IMR-90 (cell line): ENCODE measurements around the gene SLC12A1. TPM values are rescaled to one million over a fixed set of nuclear protein-coding genes. Genes with fewer than 3 reads are reported as not detected.

ENCODE experiments used
- ATAC-seq: fragments of 200-7000 bp; cut with Tn5 transposase; 2 replicates; pipeline ENCODE4 v1.9.1; 2020; ENCODE audit warnings: low read depth, mild to moderate bottlenecking, moderate library complexity
- BruUV-seq: library from RNA; stranded (reverse); fragments of 400-500 nt; replicated peaks from 2 replicates; lab custom pipeline; 2021; lab: Mats Ljungman, UMichigan
- CTCF ChIA-PET: fragments of 300-600 bp; formaldehyde crosslinking; extraction: SDS; loops from one replicate; lab custom pipeline; 2021; ENCODE audit warnings: antibody characterized with exemption; lab: Yijun Ruan, JAX
- POLR2A ChIA-PET: fragments of 300-600 bp; sonication (Branson Sonifier 250); formaldehyde crosslinking; loops from one replicate; lab custom pipeline; 2022; ENCODE audit warnings: antibody characterized with exemption; ENCODE audit not compliant: unreplicated experiment; lab: Charles Lee
- DNase-seq: peaks from one replicate; pipeline ENCODE4 v3.0.0; 2013
- H2AFZ ChIP-seq: replicated peaks from 2 replicates; pipeline ENCODE3; 2013; ENCODE audit warnings: low read length, mild to moderate bottlenecking; ENCODE audit not compliant: poor library complexity
- H2AK5ac ChIP-seq: 2 replicates; pipeline ENCODE4 v1.6.1; 2013; ENCODE audit warnings: low read depth, low read length, inconsistent platforms
- H2AK9ac ChIP-seq: replicated peaks from 2 replicates; pipeline ENCODE3; 2013; ENCODE audit warnings: mild to moderate bottlenecking, low read depth, low read length, moderate library complexity; ENCODE audit not compliant: poor library complexity
- H2BK120ac ChIP-seq: 2 replicates; pipeline ENCODE4 v1.6.1; 2013; ENCODE audit warnings: low read depth, low read length, inconsistent platforms
- H2BK15ac ChIP-seq: 3 replicates; pipeline ENCODE4 v1.6.1; 2013; ENCODE audit warnings: low read depth, low read length, inconsistent platforms
- H2BK20ac ChIP-seq: 2 replicates; pipeline ENCODE4 v1.6.1; 2013; ENCODE audit warnings: low read depth, mild to moderate bottlenecking, inconsistent platforms, low read length, moderate library complexity
- H2BK5ac ChIP-seq: 2 replicates; pipeline ENCODE4 v1.6.1; 2013; ENCODE audit warnings: mild to moderate bottlenecking, low read depth, low read length, inconsistent platforms; ENCODE audit not compliant: poor library complexity, severe bottlenecking
- H3K14ac ChIP-seq: replicated peaks from 2 replicates; pipeline ENCODE4 v1.6.1; 2013; ENCODE audit warnings: low read depth, low read length, inconsistent platforms
- H3K18ac ChIP-seq: 2 replicates; pipeline ENCODE4 v1.6.1; 2013; ENCODE audit warnings: low read depth, low read length, control low read depth
- H3K23ac ChIP-seq: 2 replicates; pipeline ENCODE4 v1.6.1; 2013; ENCODE audit warnings: low read depth, low read length, inconsistent platforms
- H3K27ac ChIP-seq: 2 replicates; pipeline ENCODE4 v1.5.1; 2013; ENCODE audit warnings: mild to moderate bottlenecking, control low read depth, low read length; ENCODE audit not compliant: insufficient read depth
- H3K27me3 ChIP-seq: 2 replicates; pipeline ENCODE4 v1.6.1; 2013; ENCODE audit warnings: low read length; ENCODE audit not compliant: control insufficient read depth, insufficient read depth
- H3K36me3 ChIP-seq: 2 replicates; pipeline ENCODE4 v1.6.1; 2013; ENCODE audit warnings: low read length, mixed read lengths; ENCODE audit not compliant: control insufficient read depth, insufficient read depth
- H3K4ac ChIP-seq: 2 replicates; pipeline ENCODE4 v1.6.1; 2013; ENCODE audit warnings: low read depth, low read length, inconsistent platforms
- H3K4me1 ChIP-seq: 2 replicates; pipeline ENCODE4 v1.6.1; 2013; ENCODE audit warnings: low read length, mixed read lengths; ENCODE audit not compliant: control insufficient read depth, insufficient read depth
- H3K4me2 ChIP-seq: 2 replicates; pipeline ENCODE4 v1.6.1; 2013; ENCODE audit warnings: low read depth, mild to moderate bottlenecking, control low read depth, low read length, moderate library complexity
- H3K4me3 ChIP-seq: 2 replicates; pipeline ENCODE4 v1.5.1; 2013; ENCODE audit warnings: low read depth, mild to moderate bottlenecking, control low read depth, low read length, moderate library complexity; ENCODE audit not compliant: insufficient read depth
- H3K56ac ChIP-seq: 2 replicates; pipeline ENCODE4 v1.6.1; 2013; ENCODE audit warnings: low read length, inconsistent platforms; ENCODE audit not compliant: insufficient read depth; ENCODE audit errors: extremely low read depth
- H3K79me1 ChIP-seq, 2 experiments: 2 replicates each; pipeline ENCODE4 v1.6.1; 2013; ENCODE audit warnings: low read length in 2 of 2, inconsistent platforms in 1 of 2, low read depth in 1 of 2
- H3K9ac ChIP-seq: 2 replicates; pipeline ENCODE4 v1.6.1; 2013; ENCODE audit warnings: low read depth, low read length, control low read depth
- H3K9me1 ChIP-seq: 2 replicates; pipeline ENCODE4 v1.6.1; 2013; ENCODE audit warnings: low read length, inconsistent platforms; ENCODE audit not compliant: insufficient read depth
- H3K9me3 ChIP-seq: 2 replicates; pipeline ENCODE4 v1.6.1; 2013; ENCODE audit warnings: low read length; ENCODE audit not compliant: control insufficient read depth, insufficient read depth
- H4K20me1 ChIP-seq: 2 replicates; pipeline ENCODE4 v1.6.1; 2013; ENCODE audit warnings: low read length, inconsistent platforms; ENCODE audit not compliant: insufficient read depth
- H4K5ac ChIP-seq: 2 replicates; pipeline ENCODE4 v1.6.1; 2013; ENCODE audit warnings: mild to moderate bottlenecking, low read depth, low read length, control low read depth
- H4K8ac ChIP-seq, 2 experiments: 2 replicates each; pipeline ENCODE4 v1.6.1; 2013; ENCODE audit warnings: low read depth in 2 of 2, low read length in 2 of 2, control low read depth in 1 of 2, inconsistent platforms in 1 of 2
- H4K91ac ChIP-seq: 2 replicates; pipeline ENCODE4 v1.6.1; 2013; ENCODE audit warnings: low read depth, low read length, inconsistent platforms; ENCODE audit not compliant: insufficient read depth
- BHLHE40 ChIP-seq: fragments of 150-350 bp; IDR thresholded peaks from 2 replicates; pipeline ENCODE4 v1.6.1; 2016; ENCODE audit warnings: mild to moderate bottlenecking, low read depth, low read length
- CTCF ChIP-seq: conservative IDR thresholded peaks from 2 replicates; pipeline ENCODE4 v1.5.1; 2012; ENCODE audit warnings: mild to moderate bottlenecking, low read depth, low read length, improper control_type of control experiment
- RAD21 ChIP-seq: IDR thresholded peaks from 2 replicates; pipeline ENCODE4 v1.6.1; 2012; ENCODE audit warnings: low read length, improper control_type of control experiment
- RFX5 ChIP-seq: IDR thresholded peaks from 2 replicates; pipeline ENCODE4 v1.8.0; 2012; ENCODE audit warnings: low read depth, mild to moderate bottlenecking, low read length, moderate library complexity
- SMC3 ChIP-seq: fragments of 150-350 bp; IDR thresholded peaks from 2 replicates; pipeline ENCODE4 v1.6.1; 2016; ENCODE audit warnings: low read depth, mild to moderate bottlenecking, antibody characterized with exemption, low read length, moderate library complexity
- WGBS, 2 experiments: methylation state at CpG; one replicate each; pipeline versions ENCODE4 v1.1.5 to v1.1.7; 2013; ENCODE audit warnings: missing lambda C conversion rate in 2 of 2; ENCODE audit not compliant: insufficient read length in 1 of 2; ENCODE audit errors: extremely low coverage in 2 of 2; 5-methylcytosine and 5-hydroxymethylcytosine counted together
- dilution Hi-C: fragments of 300-500 bp; cut with HindIII; formaldehyde crosslinking; loops from one replicate; pipeline ENCODE4 v1.14.3; 2018; ENCODE audit warnings: low sequenced_read_pairs; ENCODE audit not compliant: unreplicated experiment
- in situ Hi-C: fragments of 300-500 bp; cut with MboI; formaldehyde crosslinking; loops from 3 replicates; pipeline ENCODE4 v1.14.3; 2019; ENCODE audit warnings: low sequenced_read_pairs, inconsistent platforms, mixed read lengths
- intact Hi-C: fragments of 100-400 bp; cut with micrococcal nuclease; formaldehyde crosslinking; loops from 2 replicates; pipeline ENCODE4 v1.10.0; 2022
- polyA plus RNA-seq, 3 experiments: library from polyadenylated mRNA; depleted of rRNA; stranded (reverse); fragments of >200 nt; gene quantifications; 2 replicates each; pipeline ENCODE4 v1.2.3, GENCODE V29; 2012; ENCODE audit warnings: low replicate concordance in 1 of 3
- total RNA-seq: library from RNA; depleted of rRNA; stranded (reverse); fragments of >200 nt; gene quantifications from 2 replicates; pipeline ENCODE4 v1.2.3, GENCODE V29; 2012

Gene SLC12A1
- total and polyA plus RNA-seq, 2 of the 4 experiments (the other 2 are of a cell fraction): not detected

- in situ Hi-C loops: no loop called here
- WGBS, 2 experiments: 14% methylated on average over 1 of the region's 6 CpGs; no CpG with 5 or more reads in 1 of the 2 experiments
- no peaks in the 10 kb centered on the region for H3K36me3 ChIP-seq
- H3K9ac ChIP-seq: no peak overlapping the region
- peak; percentile 82 for ATAC-seq
- no peak overlapping the region for H3K18ac ChIP-seq
- H3K27me3 ChIP-seq: peaks cover 6% of the 10 kb centered on the region
- no peak overlapping the region for H2BK20ac ChIP-seq
- no peak overlapping the region for H2BK120ac ChIP-seq
- DNase-seq: peak; percentile 79
- H2BK15ac ChIP-seq: no peak overlapping the region
- no peak overlapping the region for H3K4me3 ChIP-seq
- H4K8ac ChIP-seq: no peak overlapping the region
- dilution Hi-C loops: no loop called here
- no peak overlapping the region for H3K56ac ChIP-seq
- no peak overlapping the region for H3K4me2 ChIP-seq
- H3K23ac ChIP-seq: no peak overlapping the region
- no peak overlapping the region for H2BK5ac ChIP-seq
- H3K4me1 ChIP-seq: no peaks in the 10 kb centered on the region
- POLR2A ChIA-PET: no interaction called here
- no peak overlapping the region for H2AK5ac ChIP-seq
- no peak overlapping the region for H3K4ac ChIP-seq
- no peak overlapping the region for H2AFZ ChIP-seq
- BruUV-seq: no TSS peak
- H3K27ac ChIP-seq: no peak overlapping the region
- intact Hi-C loops: loop anchor here (1.0 to 2.0 kb wide), 2 partner anchors 138 to 1054 kb away; no protein-coding TSS in a partner anchor
- no peaks in the 10 kb centered on the region for H3K79me1 ChIP-seq
- H4K5ac ChIP-seq: no peak overlapping the region
- H3K9me1 ChIP-seq: no peaks in the 10 kb centered on the region
- no peak overlapping the region for H4K91ac ChIP-seq
- CTCF ChIA-PET: interaction anchor here (0.6 to 1.9 kb wide), 3 partner anchors 13 to 260 kb away, joined by 3 to 4 read pairs (median 3); no protein-coding TSS in a partner anchor
- H4K20me1 ChIP-seq: no peaks in the 10 kb centered on the region
- H2AK9ac ChIP-seq: no peak overlapping the region
- no peak overlapping the region for H3K14ac ChIP-seq
- TF ChIP-seq CTCF (peak; percentile 75), RAD21 (peak; percentile 77), BHLHE40 (no peak), SMC3 (peak; percentile 61), RFX5 (no peak)
- no peaks in the 10 kb centered on the region for H3K9me3 ChIP-seq
Observed at GRCh38 chr15:48250640-48251076, 44.6 kb downstream of the SLC12A1 start.
